Stomach (tissue), 4 donors: ENCODE data around the gene OCRL.

Experiments
- EP300 ChIP-seq: sonication (generic); formaldehyde crosslinking; IDR thresholded peaks from one replicate; pipeline ENCODE4 v1.6.1; 2017; ENCODE audit warnings: antibody characterized with exemption
- POLR2A ChIP-seq, 4 donors: fragments of 450-650 bp; IDR thresholded peaks; one replicate each; pipeline ENCODE4 v1.6.1; 2016; ENCODE audit warnings: antibody characterized with exemption in 4 of 4, control low read depth in 2 of 4, mild to moderate bottlenecking in 1 of 4, moderate library complexity in 1 of 4
- POLR2AphosphoS5 ChIP-seq, 3 donors: sonication (generic); formaldehyde crosslinking; IDR thresholded peaks; one replicate each; pipeline ENCODE4 v1.6.1; 2016; ENCODE audit warnings: antibody characterized with exemption in 3 of 3
- TF ChIP-seq, protein P1 (sequence below), 7 experiments: fragments of 450-650 bp in 4 of 7; fragments of 200-600 bp in 3 of 7; sonication (generic) in 3 of 7; IDR thresholded peaks; one replicate each; pipeline ENCODE4 v1.5.1; 2016 to 2019; ENCODE audit warnings: antibody characterized with exemption in 7 of 7, control low read depth in 2 of 7, mild to moderate bottlenecking in 1 of 7

DNA sequence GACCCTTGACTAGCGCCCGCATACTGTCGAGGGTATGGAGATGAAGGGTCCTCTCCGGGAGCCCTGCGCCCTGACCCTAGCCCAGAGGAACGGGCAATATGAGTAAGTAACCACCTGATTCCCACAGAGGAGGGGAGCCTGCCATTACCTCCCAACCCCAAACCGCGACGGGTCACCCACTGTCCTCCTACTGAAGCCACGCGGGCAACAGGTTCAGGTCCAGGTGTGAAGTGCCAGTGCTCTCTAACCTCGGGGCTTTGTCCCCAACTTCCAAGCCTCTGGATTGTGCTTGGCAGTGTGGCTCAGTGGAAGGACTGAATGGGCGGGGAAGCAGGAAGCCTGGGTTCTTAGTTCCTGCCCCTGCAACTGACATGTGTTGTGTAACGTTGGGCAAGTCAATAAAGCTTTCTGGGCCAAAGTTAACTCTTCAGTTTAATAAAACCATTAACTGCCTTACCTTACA is 694 bp downstream of the OCRL start:
- TF ChIP-seq, protein P1, sequence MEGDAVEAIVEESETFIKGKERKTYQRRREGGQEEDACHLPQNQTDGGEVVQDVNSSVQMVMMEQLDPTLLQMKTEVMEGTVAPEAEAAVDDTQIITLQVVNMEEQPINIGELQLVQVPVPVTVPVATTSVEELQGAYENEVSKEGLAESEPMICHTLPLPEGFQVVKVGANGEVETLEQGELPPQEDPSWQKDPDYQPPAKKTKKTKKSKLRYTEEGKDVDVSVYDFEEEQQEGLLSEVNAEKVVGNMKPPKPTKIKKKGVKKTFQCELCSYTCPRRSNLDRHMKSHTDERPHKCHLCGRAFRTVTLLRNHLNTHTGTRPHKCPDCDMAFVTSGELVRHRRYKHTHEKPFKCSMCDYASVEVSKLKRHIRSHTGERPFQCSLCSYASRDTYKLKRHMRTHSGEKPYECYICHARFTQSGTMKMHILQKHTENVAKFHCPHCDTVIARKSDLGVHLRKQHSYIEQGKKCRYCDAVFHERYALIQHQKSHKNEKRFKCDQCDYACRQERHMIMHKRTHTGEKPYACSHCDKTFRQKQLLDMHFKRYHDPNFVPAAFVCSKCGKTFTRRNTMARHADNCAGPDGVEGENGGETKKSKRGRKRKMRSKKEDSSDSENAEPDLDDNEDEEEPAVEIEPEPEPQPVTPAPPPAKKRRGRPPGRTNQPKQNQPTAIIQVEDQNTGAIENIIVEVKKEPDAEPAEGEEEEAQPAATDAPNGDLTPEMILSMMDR (IDR thresholded peaks at IDR 0.05) = no peak
- no peak for TF ChIP-seq EP300
- TF ChIP-seq POLR2AphosphoS5 (IDR thresholded peaks at IDR 0.05) = no peak
- TF ChIP-seq POLR2A (IDR thresholded peaks at IDR 0.05) = no peak
